Activated CD8-positive, alpha-beta T cell treated with anti-CD3 and anti-CD28 coated beads, Interleukin-2, amount 10 ng/mL, durations not matched to agents 7 days and 5 days (primary cell): Measurements from ENCODE around the gene BCL2. TPM values are rescaled to one million over a fixed set of nuclear protein-coding genes. Genes with fewer than 3 reads are reported as not detected.
A peak's percentile ranks its signal among the peaks of the same experiment; 100 is the strongest.

Experiments
- ATAC-seq: fragments of 150-1000 bp; cut with Tn5 transposase; one replicate; pipeline ENCODE4 v1.10.0; 2021; ENCODE audit warnings: moderate library complexity
- CTCF ChIA-PET: fragments of 350-600 bp; sonication (Branson Sonifier 250); formaldehyde crosslinking; loops from one replicate; lab custom pipeline; 2021; ENCODE audit warnings: antibody characterized with exemption; lab: Charles Lee
- POLR2A ChIA-PET: fragments of 350-600 bp; sonication (Branson Sonifier 250); formaldehyde crosslinking; loops from one replicate; lab custom pipeline; 2021; ENCODE audit warnings: antibody characterized with exemption; lab: Charles Lee
- DNase-seq: peaks from one replicate; pipeline ENCODE4 v3.0.0-alpha.2; 2020
- H3K27ac Mint-ChIP-seq: one replicate; pipeline ENCODE4 v1.8.0; 2021; ENCODE audit warnings: mild to moderate bottlenecking, mixed read lengths
- H3K27me3 Mint-ChIP-seq: one replicate; pipeline ENCODE4 v1.8.0; 2021; ENCODE audit warnings: low read depth, mixed read lengths
- H3K36me3 Mint-ChIP-seq: one replicate; pipeline ENCODE4 v1.8.0; 2021; ENCODE audit warnings: low read depth, mixed read lengths
- H3K4me1 Mint-ChIP-seq: one replicate; pipeline ENCODE4 v1.8.0; 2021; ENCODE audit warnings: low read depth, mixed read lengths
- H3K4me3 Mint-ChIP-seq: one replicate; pipeline ENCODE4 v1.8.0; 2021; ENCODE audit warnings: mild to moderate bottlenecking, mixed read lengths
- H3K9me3 Mint-ChIP-seq: one replicate; pipeline ENCODE4 v1.8.0; 2022; ENCODE audit warnings: mixed read lengths; ENCODE audit not compliant: insufficient read depth
- total RNA-seq, 2 experiments: library from RNA; stranded (reverse); gene quantifications; one replicate each; pipeline ENCODE4 v1.2.3, GENCODE V29; 2021

BCL2 gene
- total RNA-seq, 2 experiments from 2014 or later, result 140 TPM

- DNase-seq (no peak), ATAC-seq (no peak)
- peaks cover 65% of the 10 kb centered on the region for H3K36me3 Mint-ChIP-seq
- H3K9me3 Mint-ChIP-seq, result no peaks in the 10 kb centered on the region
- ChIA-PET POLR2A (no interaction called here), CTCF (no interaction called here)
- H3K27me3 Mint-ChIP-seq, result no peaks in the 10 kb centered on the region
- H3K27ac Mint-ChIP-seq, result no peak overlapping the region
- peaks cover 52% of the 10 kb centered on the region for H3K4me1 Mint-ChIP-seq
- H3K4me3 Mint-ChIP-seq, result no peak overlapping the region
Measured at GRCh38 chr18:63178971-63179370, 140.6 kb downstream of the BCL2 start.

GRCh38 chr18:63177919-63178821 is 141.4 kb downstream of the BCL2 start:
- ATAC-seq, result no peak
- H3K4me1 Mint-ChIP-seq, result peaks cover 48% of the 10 kb centered on the region
- DNase-seq, result no peak
- peaks cover 63% of the 10 kb centered on the region for H3K36me3 Mint-ChIP-seq
- no peak overlapping the region for H3K4me3 Mint-ChIP-seq
- H3K27me3 Mint-ChIP-seq, result no peaks in the 10 kb centered on the region
- ChIA-PET POLR2A (no interaction called here), CTCF (interaction anchor here (0.8 kb wide), 1 partner anchor 140 kb away, joined by 6 read pairs; no protein-coding TSS in a partner anchor)
- no peaks in the 10 kb centered on the region for H3K9me3 Mint-ChIP-seq
- H3K27ac Mint-ChIP-seq, result no peak overlapping the region

GRCh38 chr18:63177259-63177658 is 142.3 kb downstream of the BCL2 start:
- Mint-ChIP-seq H3K4me3 (no peak overlapping the region), H3K4me1 (peaks cover 43% of the 10 kb centered on the region), H3K27ac (no peak overlapping the region), H3K9me3 (no peaks in the 10 kb centered on the region), H3K27me3 (no peaks in the 10 kb centered on the region), H3K36me3 (peaks cover 61% of the 10 kb centered on the region)
- ChIA-PET CTCF (interaction anchor here (0.8 kb wide), 1 partner anchor 141 kb away, joined by 6 read pairs; no protein-coding TSS in a partner anchor), POLR2A (no interaction called here)
- no peak for ATAC-seq
- DNase-seq, result no peak

- POLR2A ChIA-PET, result no interaction called here
- Mint-ChIP-seq H3K4me3 (no peak overlapping the region), H3K27ac (no peak overlapping the region), H3K36me3 (peaks cover 64% of the 10 kb centered on the region), H3K27me3 (no peaks in the 10 kb centered on the region), H3K9me3 (no peaks in the 10 kb centered on the region), H3K4me1 (peaks cover 46% of the 10 kb centered on the region)
- no peak for DNase-seq
- no peak for ATAC-seq
- CTCF ChIA-PET, result interaction anchor here (1.0 kb wide), 1 partner anchor 19 kb away, joined by 3 read pairs; no protein-coding TSS in a partner anchor
Measured at GRCh38 chr18:63175264-63175663, 144.3 kb downstream of the BCL2 start.

GRCh38 chr18:63173983-63174382 is 145.6 kb downstream of the BCL2 start:
- ChIA-PET CTCF (interaction anchor here (1.9 kb wide), 1 partner anchor 12 kb away, joined by 8 read pairs; no protein-coding TSS in a partner anchor), POLR2A (interaction anchor here (0.8 kb wide), 1 partner anchor 12 kb away, joined by 4 read pairs; no protein-coding TSS in a partner anchor)
- H3K4me3 Mint-ChIP-seq, result no peak overlapping the region
- ATAC-seq (no peak), DNase-seq (no peak)
- peaks cover 62% of the 10 kb centered on the region for H3K36me3 Mint-ChIP-seq
- no peaks in the 10 kb centered on the region for H3K9me3 Mint-ChIP-seq
- H3K27me3 Mint-ChIP-seq, result no peaks in the 10 kb centered on the region
- peaks cover 39% of the 10 kb centered on the region for H3K4me1 Mint-ChIP-seq
- no peak overlapping the region for H3K27ac Mint-ChIP-seq

- ChIA-PET CTCF (no interaction called here), POLR2A (interaction anchor here (0.7 kb wide), 1 partner anchor 149 kb away, joined by 3 read pairs; no protein-coding TSS in a partner anchor)
- peaks cover 60% of the 10 kb centered on the region for H3K36me3 Mint-ChIP-seq
- H3K27me3 Mint-ChIP-seq, result no peaks in the 10 kb centered on the region
- no peaks in the 10 kb centered on the region for H3K9me3 Mint-ChIP-seq
- ATAC-seq (no peak), DNase-seq (no peak)
- no peak overlapping the region for H3K4me3 Mint-ChIP-seq
- no peak overlapping the region for H3K27ac Mint-ChIP-seq
- H3K4me1 Mint-ChIP-seq, result peaks cover 47% of the 10 kb centered on the region
Measured at GRCh38 chr18:63169853-63170252, 149.7 kb downstream of the BCL2 start.

GRCh38 chr18:63168287-63168686 is 151.3 kb downstream of the BCL2 start:
- Mint-ChIP-seq H3K27ac (no peak overlapping the region), H3K4me3 (no peak overlapping the region), H3K27me3 (no peaks in the 10 kb centered on the region), H3K9me3 (no peaks in the 10 kb centered on the region), H3K4me1 (peaks cover 52% of the 10 kb centered on the region), H3K36me3 (peaks cover 68% of the 10 kb centered on the region)
- DNase-seq (no peak), ATAC-seq (no peak)
- ChIA-PET CTCF (interaction anchor here (1.0 kb wide), 2 partner anchors 27 to 30 kb away, joined by 3 read pairs; no protein-coding TSS in a partner anchor), POLR2A (interaction anchor here (0.5 kb wide), 1 partner anchor 117 kb away, joined by 3 read pairs; no protein-coding TSS in a partner anchor)

GRCh38 chr18:63166142-63166541 is 153.4 kb downstream of the BCL2 start:
- no peaks in the 10 kb centered on the region for H3K27me3 Mint-ChIP-seq
- ChIA-PET POLR2A (interaction anchor here (0.9 kb wide), 1 partner anchor 28 kb away, joined by 3 read pairs; no protein-coding TSS in a partner anchor), CTCF (no interaction called here)
- H3K4me3 Mint-ChIP-seq, result no peak overlapping the region
- DNase-seq (no peak), ATAC-seq (no peak)
- peaks cover 64% of the 10 kb centered on the region for H3K4me1 Mint-ChIP-seq
- H3K36me3 Mint-ChIP-seq, result peaks cover 64% of the 10 kb centered on the region
- peak overlapping the region; percentile 12 for H3K27ac Mint-ChIP-seq
- no peaks in the 10 kb centered on the region for H3K9me3 Mint-ChIP-seq

- no peaks in the 10 kb centered on the region for H3K9me3 Mint-ChIP-seq
- H3K4me3 Mint-ChIP-seq, result no peak overlapping the region
- no peaks in the 10 kb centered on the region for H3K27me3 Mint-ChIP-seq
- DNase-seq (no peak), ATAC-seq (no peak)
- CTCF ChIA-PET, result interaction anchor here (1.7 to 3.7 kb wide), 6 partner anchors 9 to 158 kb away, joined by 6 to 35 read pairs (median 7); partner anchors contain the start of gene BCL2
- peaks cover 68% of the 10 kb centered on the region for H3K36me3 Mint-ChIP-seq
- H3K4me1 Mint-ChIP-seq, result peaks cover 79% of the 10 kb centered on the region
- POLR2A ChIA-PET, result interaction anchor here (0.8 to 13.9 kb wide), 7 partner anchors 8 to 154 kb away, joined by 3 to 152 read pairs (median 5); partner anchors contain the start of gene BCL2
- no peak overlapping the region for H3K27ac Mint-ChIP-seq
Measured at GRCh38 chr18:63164396-63164795, 155.2 kb downstream of the BCL2 start.

GRCh38 chr18:63162271-63163014 is 157.1 kb downstream of the BCL2 start:
- Mint-ChIP-seq H3K36me3 (peaks cover 73% of the 10 kb centered on the region), H3K27me3 (no peaks in the 10 kb centered on the region), H3K9me3 (no peaks in the 10 kb centered on the region), H3K4me3 (peak overlapping the region; percentile 78), H3K4me1 (peaks cover 90% of the 10 kb centered on the region), H3K27ac (peak overlapping the region; percentile 93)
- ATAC-seq (no peak), DNase-seq (peak; percentile 43)
- CTCF ChIA-PET, result interaction anchor here (0.8 to 3.7 kb wide), 17 partner anchors 7 to 161 kb away, joined by 3 to 35 read pairs (median 6); partner anchors contain the start of gene BCL2
- POLR2A ChIA-PET, result interaction anchor here (0.6 to 13.9 kb wide), 18 partner anchors 10 to 259 kb away, joined by 3 to 152 read pairs (median 5); partner anchors contain the start of gene BCL2

- peaks cover 93% of the 10 kb centered on the region for H3K4me1 Mint-ChIP-seq
- no peaks in the 10 kb centered on the region for H3K27me3 Mint-ChIP-seq
- H3K27ac Mint-ChIP-seq, result peak overlapping the region; percentile 93
- H3K4me3 Mint-ChIP-seq, result peak overlapping the region; percentile 78
- peaks cover 75% of the 10 kb centered on the region for H3K36me3 Mint-ChIP-seq
- ChIA-PET CTCF (interaction anchor here (0.8 to 3.7 kb wide), 16 partner anchors 9 to 162 kb away, joined by 3 to 35 read pairs (median 3); partner anchors contain the start of gene BCL2), POLR2A (interaction anchor here (0.6 to 13.9 kb wide), 21 partner anchors 10 to 445 kb away, joined by 3 to 152 read pairs (median 5); partner anchors contain the start of gene BCL2)
- no peaks in the 10 kb centered on the region for H3K9me3 Mint-ChIP-seq
- DNase-seq (peak; percentile 90), ATAC-seq (peak; percentile 92)
Measured at GRCh38 chr18:63161761-63162195, 157.8 kb downstream of the BCL2 start.
